CD14-positive monocyte (primary cell): ENCODE data around the gene CLUH. TPM values are rescaled to one million over a fixed set of nuclear protein-coding genes. Genes with fewer than 3 reads are reported as not detected.

Experiments
- DNase-seq, 3 donors: peaks; one replicate each; pipeline ENCODE4 v3.0.0-alpha.2; 2011 to 2022
- H2AFZ ChIP-seq: 2 replicates; pipeline ENCODE4 v1.6.0; 2012; ENCODE audit warnings: mild to moderate bottlenecking, low read depth, low read length, inconsistent platforms; ENCODE audit not compliant: insufficient read depth, poor library complexity, severe bottlenecking
- H3K27ac ChIP-seq, 2 donors: 1 replicate in 1 of 2; 2 replicates in 1 of 2; pipeline ENCODE4 v1.5.1; 2012 to 2013; ENCODE audit warnings: low read length in 2 of 2, control low read depth in 1 of 2, inconsistent platforms in 1 of 2, low read depth in 1 of 2, mild to moderate bottlenecking in 1 of 2
- H3K27me3 ChIP-seq, 2 donors: one replicate each; pipeline versions ENCODE4 v1.6.0 to v1.6.1; 2011 to 2013; ENCODE audit warnings: low read length in 2 of 2; ENCODE audit not compliant: control insufficient read depth in 2 of 2, insufficient read depth in 2 of 2
- H3K36me3 ChIP-seq, 2 donors: replicated peaks in 1 of 2; 1 replicate in 1 of 2; 2 replicates in 1 of 2; pipeline versions ENCODE4 v1.5.1 to v1.6.1; 2012 to 2013; ENCODE audit warnings: low read length in 2 of 2, control low read depth in 1 of 2, inconsistent platforms in 1 of 2, mild to moderate bottlenecking in 1 of 2; ENCODE audit not compliant: insufficient read depth in 2 of 2, control insufficient read depth in 1 of 2
- H3K4me1 ChIP-seq, 2 donors: 1 replicate in 1 of 2; 2 replicates in 1 of 2; pipeline versions ENCODE4 v1.5.1 to v1.6.1; 2012 to 2013; ENCODE audit warnings: low read length in 2 of 2, control low read depth in 1 of 2, inconsistent platforms in 1 of 2, mild to moderate bottlenecking in 1 of 2, moderate library complexity in 1 of 2; ENCODE audit not compliant: insufficient read depth in 2 of 2, control insufficient read depth in 1 of 2
- H3K4me2 ChIP-seq: replicated peaks from 2 replicates; pipeline ENCODE3; 2012; ENCODE audit warnings: low read length, moderate library complexity, mild to moderate bottlenecking; ENCODE audit not compliant: poor library complexity, severe bottlenecking; ENCODE audit errors: extremely low read depth
- H3K4me3 ChIP-seq, 3 experiments: fragments of 200-600 bp in 1 of 3; sonication (generic) in 1 of 3; replicated peaks in 1 of 3; 1 replicate in 2 of 3; 2 replicates in 1 of 3; pipeline ENCODE4 v1.5.1; 2011 to 2013; ENCODE audit warnings: low read length in 3 of 3, mild to moderate bottlenecking in 3 of 3, control low read depth in 2 of 3, low read depth in 2 of 3, inconsistent platforms in 1 of 3, moderate library complexity in 1 of 3
- H3K79me2 ChIP-seq: 2 replicates; pipeline ENCODE4 v1.6.0; 2012; ENCODE audit warnings: mild to moderate bottlenecking, control low read depth, inconsistent platforms, low read length, moderate library complexity; ENCODE audit not compliant: insufficient read depth
- H3K9ac ChIP-seq: 2 replicates; pipeline ENCODE4 v1.6.0; 2017; ENCODE audit warnings: low read length, mild to moderate bottlenecking; ENCODE audit not compliant: insufficient read depth, poor library complexity, severe bottlenecking
- H3K9me3 ChIP-seq, 2 donors: replicated peaks in 1 of 2; 1 replicate in 1 of 2; 2 replicates in 1 of 2; pipeline versions ENCODE4 v1.5.1 to v1.6.1; 2012 to 2013; ENCODE audit warnings: low read length in 2 of 2, control low read depth in 1 of 2; ENCODE audit not compliant: control insufficient read depth in 1 of 2, insufficient read depth in 1 of 2
- H4K20me1 ChIP-seq: 2 replicates; pipeline ENCODE4 v1.6.0; 2012; ENCODE audit warnings: mild to moderate bottlenecking, low read length, control low read depth, moderate library complexity; ENCODE audit not compliant: insufficient read depth
- H3K27ac Mint-ChIP-seq, 7 donors: one replicate each; pipeline ENCODE4 v1.8.0; 2020; ENCODE audit warnings: mild to moderate bottlenecking in 7 of 7, mixed read lengths in 7 of 7, moderate library complexity in 6 of 7, inconsistent platforms in 2 of 7
- H3K27me3 Mint-ChIP-seq, 3 donors: one replicate each; pipeline ENCODE4 v1.8.0; 2021 to 2022; ENCODE audit warnings: low read depth in 3 of 3, mild to moderate bottlenecking in 3 of 3, mixed read lengths in 3 of 3, moderate library complexity in 3 of 3, inconsistent platforms in 1 of 3
- H3K36me3 Mint-ChIP-seq, 2 donors: one replicate each; pipeline ENCODE4 v1.8.0; 2020; ENCODE audit warnings: mixed read lengths in 2 of 2, inconsistent platforms in 1 of 2, mild to moderate bottlenecking in 1 of 2
- H3K4me1 Mint-ChIP-seq: one replicate; pipeline ENCODE4 v1.8.0; 2020; ENCODE audit warnings: mild to moderate bottlenecking, mixed read lengths
- H3K4me3 Mint-ChIP-seq, 2 donors: one replicate each; pipeline ENCODE4 v1.8.0; 2020; ENCODE audit warnings: mild to moderate bottlenecking in 2 of 2, mixed read lengths in 2 of 2, moderate library complexity in 1 of 2
- H3K9me3 Mint-ChIP-seq, 7 donors: one replicate each; pipeline ENCODE4 v1.8.0; 2020 to 2022; ENCODE audit warnings: mixed read lengths in 7 of 7, mild to moderate bottlenecking in 6 of 7, moderate library complexity in 6 of 7, inconsistent platforms in 2 of 7
- CTCF ChIP-seq: fragments of 200-600 bp; IDR thresholded peaks from one replicate; pipeline ENCODE4 v1.8.0; 2022; ENCODE audit warnings: antibody characterized with exemption, mild to moderate bottlenecking
- WGBS: methylation state at CpG from one replicate; pipeline ENCODE4 v1.1.5; 2013; ENCODE audit warnings: missing lambda C conversion rate; ENCODE audit not compliant: insufficient coverage; 5-methylcytosine and 5-hydroxymethylcytosine counted together
- intact Hi-C, 2 donors: fragments of 100-400 bp; cut with micrococcal nuclease; formaldehyde crosslinking; loops; one replicate each; pipeline versions ENCODE4 v1.15.0 to v1.15.1; 2023
- polyA plus RNA-seq, 3 donors: library from polyadenylated mRNA; depleted of rRNA in 1 of 3; unstranded in 2 of 3; stranded (reverse) in 1 of 3; fragments of 300-500 nt in 2 of 3; fragments of >200 nt in 1 of 3; fragmentation: Illumina TruSeq in 2 of 3; gene quantifications; 1 replicate in 2 of 3; 2 replicates in 1 of 3; pipeline ENCODE4 v1.2.3, GENCODE V29; 2012 to 2021

Gene CLUH
- polyA plus RNA-seq, 3 donors, result 1.6 to 26.2 (median 4.2) TPM

- no peaks in the 10 kb centered on the region for H3K27me3 Mint-ChIP-seq
- Histone ChIP-seq H3K36me3 (peaks cover 64 to 92% of the 10 kb centered on the region in 2 donors), H3K4me2 (no peak overlapping the region), H3K27me3 (no peaks in the 10 kb centered on the region), H3K9me3 (no peaks in the 10 kb centered on the region), H3K27ac (no peak overlapping the region), H3K4me3 (no peak overlapping the region), H3K79me2 (no peaks in the 10 kb centered on the region), H3K9ac (no peak overlapping the region), H4K20me1 (no peaks in the 10 kb centered on the region), H2AFZ (no peak overlapping the region), H3K4me1 (no peaks in the 10 kb centered on the region)
- 94% methylated on average over 27 of the region's 28 CpGs for WGBS
- TF ChIP-seq CTCF, result no peak
- DNase-seq, result no peak
- H3K4me3 Mint-ChIP-seq, result no peak overlapping the region
- H3K27ac Mint-ChIP-seq, result no peak overlapping the region
- no peaks in the 10 kb centered on the region for H3K4me1 Mint-ChIP-seq
- H3K36me3 Mint-ChIP-seq, result peaks cover 42 to 76% of the 10 kb centered on the region in 2 donors
- intact Hi-C loops, result no loop called here
- H3K9me3 Mint-ChIP-seq, result no peaks in the 10 kb centered on the region
These were observed 16.2 kb downstream of the CLUH start for GRCh38 chr17:2695243-2695960.

GRCh38 chr17:2694381-2695242 is 17.0 kb downstream of the CLUH start:
- no peak overlapping the region for H3K27ac Mint-ChIP-seq
- Histone ChIP-seq H3K36me3 (peaks cover 60 to 85% of the 10 kb centered on the region in 2 donors), H3K79me2 (no peaks in the 10 kb centered on the region), H3K4me2 (no peak overlapping the region), H3K27ac (no peak overlapping the region), H3K4me1 (no peaks in the 10 kb centered on the region), H3K4me3 (no peak overlapping the region), H3K9me3 (no peaks in the 10 kb centered on the region), H3K9ac (no peak overlapping the region), H3K27me3 (no peaks in the 10 kb centered on the region), H4K20me1 (no peaks in the 10 kb centered on the region), H2AFZ (no peak overlapping the region)
- no peaks in the 10 kb centered on the region for H3K27me3 Mint-ChIP-seq
- no peak for TF ChIP-seq CTCF
- no peaks in the 10 kb centered on the region for H3K4me1 Mint-ChIP-seq
- no peak overlapping the region for H3K4me3 Mint-ChIP-seq
- intact Hi-C loops, result no loop called here
- H3K9me3 Mint-ChIP-seq, result no peaks in the 10 kb centered on the region
- no peak for DNase-seq
- H3K36me3 Mint-ChIP-seq, result peaks cover 35 to 68% of the 10 kb centered on the region in 2 donors
- WGBS, result 92% methylated on average over 38 of the region's 42 CpGs
